Measurements from ENCODE around the gene TAS2R1.

- TF ChIP-seq CTCF (conservative IDR thresholded peaks at IDR 0.05; ENCODE audit: low read depth, low read length) (no peak), EZH2phosphoT487 (IDR thresholded peaks at IDR 0.05; ENCODE audit: borderline replicate concordance, low read length) (no peak)
These were observed 2.6 kb downstream of the TAS2R1 start for GRCh38 chr5:9627541-9627940.
